ENCODE data around the gene APC2.

DNA sequence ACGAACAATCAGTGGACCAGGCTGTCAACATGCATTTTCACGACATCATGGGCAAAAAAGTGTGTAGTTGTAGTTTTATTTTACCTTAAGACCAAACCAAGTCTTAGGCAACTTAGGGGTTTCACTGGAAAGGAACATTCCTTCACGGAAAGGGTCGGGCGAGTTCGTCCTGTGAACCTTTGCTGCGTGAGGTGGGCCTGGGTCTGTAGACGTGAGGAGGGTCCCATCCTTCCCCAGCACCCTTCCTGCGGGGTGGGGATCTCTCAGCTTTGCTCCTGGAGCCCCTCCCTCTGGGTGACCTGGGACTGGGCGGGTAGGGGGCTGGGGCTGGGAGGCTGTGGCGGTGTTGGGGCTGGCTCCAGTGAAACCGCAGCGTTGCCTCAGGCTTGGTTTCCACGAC lies 24.0 kb upstream of the APC2 start:
- TF ChIP-seq CTCF (IDR thresholded peaks at IDR 0.05) (no peak), EZH2 (IDR thresholded peaks at IDR 0.05) (no peak)
